Measurements from ENCODE around the gene CYP46A1.
"Not testable (repeated sequence)": the region's sequence is repeated elsewhere in the genome, so short reads cannot be mapped to it uniquely, and the experiment has no call there.

CYP46A1 gene

GRCh38 chr14:99683619-99684409, at the start of gene CYP46A1:
CYP46A1 (plus strand) TSS chr14:99684298; CDS start chr14:99684418, 120 bp downstream.
- DNase-seq (ENCODE audit: low read depth in 4 of 4, low spot score in 1 of 4) = peak; percentile 97 to 100 (median 98)

- no peak for DNase-seq (ENCODE audit: low read depth in 4 of 4, low spot score in 1 of 4)
Measured at GRCh38 chr14:99634443-99634842, 49.7 kb upstream of the CYP46A1 start.

GRCh38 chr14:99635116-99635515, 49.0 kb upstream of the CYP46A1 start:
- DNase-seq (ENCODE audit: low read depth in 4 of 4, low spot score in 1 of 4) = no peak

GRCh38 chr14:99636487-99636886, 47.6 kb upstream of the CYP46A1 start:
- no peak for DNase-seq (ENCODE audit: low read depth in 4 of 4, low spot score in 1 of 4)

- DNase-seq (ENCODE audit: low read depth in 4 of 4, low spot score in 1 of 4) = no peak
Measured at GRCh38 chr14:99637624-99638023, 46.5 kb upstream of the CYP46A1 start.

- not testable (repeated sequence) for DNase-seq (ENCODE audit: low read depth in 4 of 4, low spot score in 1 of 4)
Measured at GRCh38 chr14:99642771-99643170, 41.3 kb upstream of the CYP46A1 start.

GRCh38 chr14:99643343-99643742, 40.8 kb upstream of the CYP46A1 start:
- no peak for DNase-seq (ENCODE audit: low read depth in 4 of 4, low spot score in 1 of 4)

GRCh38 chr14:99644035-99644587, 40.0 kb upstream of the CYP46A1 start:
- DNase-seq (ENCODE audit: low read depth in 4 of 4, low spot score in 1 of 4) = no peak

GRCh38 chr14:99644723-99645544, 39.2 kb upstream of the CYP46A1 start, which contains the start of gene HHIPL1:
HHIPL1 (plus strand) TSS chr14:99645129; CDS start chr14:99645208, 79 bp downstream.
- no peak for DNase-seq (ENCODE audit: low read depth in 4 of 4, low spot score in 1 of 4)

GRCh38 chr14:99645545-99646505, 38.3 kb upstream of the CYP46A1 start:
- DNase-seq (ENCODE audit: low read depth in 4 of 4, low spot score in 1 of 4) = no peak

- no peak for DNase-seq (ENCODE audit: low read depth in 4 of 4, low spot score in 1 of 4)
Measured at GRCh38 chr14:99647411-99647810, 36.7 kb upstream of the CYP46A1 start.

GRCh38 chr14:99648027-99648784, 35.9 kb upstream of the CYP46A1 start:
- no peak for DNase-seq (ENCODE audit: low read depth in 4 of 4, low spot score in 1 of 4)

GRCh38 chr14:99649219-99649618, 34.9 kb upstream of the CYP46A1 start:
- DNase-seq (ENCODE audit: low read depth in 4 of 4, low spot score in 1 of 4) = no peak

GRCh38 chr14:99649643-99650042, 34.5 kb upstream of the CYP46A1 start:
- DNase-seq (ENCODE audit: low read depth in 4 of 4, low spot score in 1 of 4) = no peak

GRCh38 chr14:99650189-99650588, 33.9 kb upstream of the CYP46A1 start:
- no peak for DNase-seq (ENCODE audit: low read depth in 4 of 4, low spot score in 1 of 4)

GRCh38 chr14:99651953-99652746, 31.9 kb upstream of the CYP46A1 start:
- no peak for DNase-seq (ENCODE audit: low read depth in 4 of 4, low spot score in 1 of 4)

GRCh38 chr14:99654235-99654985, 29.7 kb upstream of the CYP46A1 start:
- DNase-seq (ENCODE audit: low read depth in 4 of 4, low spot score in 1 of 4) = no peak

- DNase-seq (ENCODE audit: low read depth in 4 of 4, low spot score in 1 of 4) = no peak
Measured at GRCh38 chr14:99655521-99655920, 28.6 kb upstream of the CYP46A1 start.
